T-helper 22 cell (primary cell): ENCODE measurements around the gene GXYLT2.

Source experiments
- DNase-seq: peaks from one replicate; pipeline ENCODE4 v3.0.0-alpha.2; 2020; ENCODE audit warnings: low read depth

Gene GXYLT2

GRCh38 chr3:73018790-73019441 is 131.1 kb downstream of the GXYLT2 start:
- DNase-seq: no peak

- no peak for DNase-seq
Measured at GRCh38 chr3:73021301-73021835, 133.5 kb downstream of the GXYLT2 start.

- no peak for DNase-seq
Measured at GRCh38 chr3:73024836-73025235, 137.0 kb downstream of the GXYLT2 start.

DNA sequence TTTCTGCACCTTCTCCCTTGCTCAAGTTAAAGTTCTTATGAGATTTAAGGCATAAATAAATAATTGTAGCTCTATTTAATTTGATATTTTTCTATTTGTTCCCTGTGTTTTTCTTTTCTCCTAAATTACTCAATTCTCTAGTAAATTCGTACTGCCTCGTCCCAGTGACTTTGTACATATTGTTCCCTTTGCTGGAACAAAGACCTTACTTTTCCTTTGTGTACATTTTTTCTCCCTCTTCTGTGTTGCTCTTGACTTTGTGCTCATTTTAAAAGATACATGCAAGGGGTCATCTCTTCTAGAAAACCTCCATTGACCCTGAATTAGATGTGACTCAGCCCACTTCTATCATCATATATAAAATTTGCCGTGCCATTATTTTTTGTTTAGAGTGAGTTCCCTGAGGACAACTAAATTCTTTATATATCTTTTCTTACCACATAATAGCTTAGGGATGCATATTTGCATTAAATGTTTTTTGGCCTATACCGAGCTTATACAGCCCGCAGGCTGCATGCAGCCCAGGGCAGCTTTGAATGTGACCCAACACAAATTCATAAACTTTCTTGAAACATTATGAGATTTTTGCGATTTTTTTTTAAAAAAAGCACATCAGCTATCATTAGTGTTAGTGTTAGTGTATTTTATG is 138.4 kb downstream of the GXYLT2 start:
- no peak for DNase-seq
